ENCODE data around the gene AP2A2. TPM values are rescaled to one million over a fixed set of nuclear protein-coding genes. Genes with fewer than 3 reads are reported as not detected.
A peak's percentile ranks its signal among the peaks of the same experiment; 100 is the strongest.

The AP2A2 gene
- total RNA-seq, 1 donor = 50.7 TPM

DNA sequence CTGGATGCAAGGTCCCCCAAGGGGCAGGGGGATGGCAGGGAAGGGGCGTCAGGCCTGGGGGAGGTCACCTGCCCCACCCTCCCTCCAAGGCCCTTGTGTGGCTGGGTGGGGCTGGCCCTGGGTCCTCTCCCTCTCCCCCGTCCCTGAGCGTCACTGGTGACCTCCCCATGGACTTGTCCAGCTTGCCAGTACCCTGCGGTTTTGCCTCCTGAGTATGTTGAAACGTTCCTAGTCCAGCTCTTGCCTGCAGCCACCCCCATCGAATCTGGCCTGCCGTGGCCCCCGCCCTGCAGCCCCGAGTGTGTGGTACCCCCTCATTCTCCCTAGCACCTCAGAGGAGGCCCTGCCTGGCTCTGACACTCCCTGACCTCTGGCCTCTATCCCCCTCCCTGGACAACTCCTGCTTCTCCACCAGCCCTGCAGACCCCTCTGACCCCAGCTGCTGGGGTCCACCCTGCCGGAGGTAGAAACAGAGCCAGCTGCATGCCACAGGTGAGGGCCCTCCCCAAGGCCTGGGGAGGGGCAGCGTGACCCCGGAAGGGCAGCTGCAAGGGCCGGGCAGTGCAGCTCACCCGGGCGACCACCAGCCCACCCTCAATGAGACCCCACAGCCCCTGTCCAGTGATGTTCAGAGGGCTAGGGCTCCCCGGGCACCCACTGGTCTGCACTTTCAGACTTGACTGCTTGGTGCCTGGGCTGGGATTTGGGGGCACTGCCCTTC, 114.9 kb downstream of the AP2A2 start:
- Histone ChIP-seq H3K4me2 (ENCODE audit: insufficient read depth, low read length) (no peak overlapping the region), H3K27me3 (ENCODE audit: insufficient read depth, low read length) (no peaks in the 10 kb centered on the region), H3K27ac (ENCODE audit: low read depth, low read length) (no peak overlapping the region), H3K79me2 (ENCODE audit: insufficient read depth, low read length) (no peaks in the 10 kb centered on the region), H4K20me1 (ENCODE audit: insufficient read depth, low read length) (no peaks in the 10 kb centered on the region), H3K4me3 (ENCODE audit: insufficient read depth, low read length) (no peak overlapping the region), H3K9me3 (ENCODE audit: low read depth, low read length) (no peaks in the 10 kb centered on the region), H3K4me1 (ENCODE audit: insufficient read depth, low read length) (peaks cover 2% of the 10 kb centered on the region), H3K36me3 (ENCODE audit: insufficient read depth, low read length) (no peaks in the 10 kb centered on the region), H2AFZ (ENCODE audit: low read length) (no peak overlapping the region)
- peak; percentile 96 for DNase-seq (ENCODE audit: insufficient read length, low spot score, missing footprints)
- TF ChIP-seq, protein P1, sequence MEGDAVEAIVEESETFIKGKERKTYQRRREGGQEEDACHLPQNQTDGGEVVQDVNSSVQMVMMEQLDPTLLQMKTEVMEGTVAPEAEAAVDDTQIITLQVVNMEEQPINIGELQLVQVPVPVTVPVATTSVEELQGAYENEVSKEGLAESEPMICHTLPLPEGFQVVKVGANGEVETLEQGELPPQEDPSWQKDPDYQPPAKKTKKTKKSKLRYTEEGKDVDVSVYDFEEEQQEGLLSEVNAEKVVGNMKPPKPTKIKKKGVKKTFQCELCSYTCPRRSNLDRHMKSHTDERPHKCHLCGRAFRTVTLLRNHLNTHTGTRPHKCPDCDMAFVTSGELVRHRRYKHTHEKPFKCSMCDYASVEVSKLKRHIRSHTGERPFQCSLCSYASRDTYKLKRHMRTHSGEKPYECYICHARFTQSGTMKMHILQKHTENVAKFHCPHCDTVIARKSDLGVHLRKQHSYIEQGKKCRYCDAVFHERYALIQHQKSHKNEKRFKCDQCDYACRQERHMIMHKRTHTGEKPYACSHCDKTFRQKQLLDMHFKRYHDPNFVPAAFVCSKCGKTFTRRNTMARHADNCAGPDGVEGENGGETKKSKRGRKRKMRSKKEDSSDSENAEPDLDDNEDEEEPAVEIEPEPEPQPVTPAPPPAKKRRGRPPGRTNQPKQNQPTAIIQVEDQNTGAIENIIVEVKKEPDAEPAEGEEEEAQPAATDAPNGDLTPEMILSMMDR (IDR thresholded peaks at IDR 0.05; ENCODE audit: extremely low read depth, low read depth, low read length) = no peak

DNA sequence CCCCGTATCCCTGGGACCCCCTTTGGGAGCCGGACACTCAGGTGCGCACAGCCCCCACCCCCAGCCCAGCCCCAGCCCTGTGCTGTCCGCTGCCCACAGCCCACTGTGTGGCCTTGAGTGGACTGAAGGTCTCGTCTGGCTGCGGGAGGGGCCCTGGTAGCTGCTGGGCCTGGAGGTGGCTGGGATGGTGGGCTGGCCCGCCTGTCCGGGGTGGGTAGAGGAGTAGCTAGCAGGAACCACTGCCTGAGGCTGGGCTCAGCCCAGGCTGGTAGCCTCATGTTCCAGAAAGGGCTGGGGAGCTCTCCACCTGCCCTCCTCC, 115.4 kb downstream of the AP2A2 start:
- H3K4me2 ChIP-seq (ENCODE audit: insufficient read depth, low read length) = no peak overlapping the region
- no peak overlapping the region for H3K27ac ChIP-seq (ENCODE audit: low read depth, low read length)
- no peak overlapping the region for H3K4me3 ChIP-seq (ENCODE audit: insufficient read depth, low read length)
- peak; percentile 78 for DNase-seq (ENCODE audit: insufficient read length, low spot score, missing footprints)
- no peaks in the 10 kb centered on the region for H3K36me3 ChIP-seq (ENCODE audit: insufficient read depth, low read length)
- H2AFZ ChIP-seq (ENCODE audit: low read length) = no peak overlapping the region
- no peaks in the 10 kb centered on the region for H3K27me3 ChIP-seq (ENCODE audit: insufficient read depth, low read length)
- no peaks in the 10 kb centered on the region for H3K79me2 ChIP-seq (ENCODE audit: insufficient read depth, low read length)
- TF ChIP-seq, protein P1 (IDR thresholded peaks at IDR 0.05; ENCODE audit: extremely low read depth, low read depth, low read length) = no peak
- H3K9me3 ChIP-seq (ENCODE audit: low read depth, low read length) = no peaks in the 10 kb centered on the region
- H4K20me1 ChIP-seq (ENCODE audit: insufficient read depth, low read length) = no peaks in the 10 kb centered on the region
- H3K4me1 ChIP-seq (ENCODE audit: insufficient read depth, low read length) = peaks cover 2% of the 10 kb centered on the region

DNA sequence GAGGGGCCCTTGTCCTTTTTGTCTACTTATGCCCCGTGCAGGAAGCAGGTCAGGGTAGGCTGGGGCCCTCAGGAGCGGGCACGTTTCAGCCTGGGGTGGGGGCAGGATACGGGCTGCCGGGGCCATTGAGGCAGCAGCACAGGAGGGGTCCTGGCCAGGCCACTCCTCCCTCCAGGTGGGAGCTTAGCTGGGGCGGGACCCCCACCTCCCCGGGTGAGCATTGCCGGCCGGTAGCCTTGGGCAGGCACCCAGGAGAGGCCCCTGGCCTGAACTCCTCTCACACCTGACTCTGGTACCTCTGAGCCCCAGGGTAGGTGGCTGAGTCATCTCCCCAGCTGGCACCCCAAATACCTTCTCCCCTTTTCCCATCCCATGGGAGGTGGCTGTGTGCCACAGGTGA, 115.8 kb downstream of the AP2A2 start:
- Histone ChIP-seq H3K4me3 (ENCODE audit: insufficient read depth, low read length) (no peak overlapping the region), H3K9me3 (ENCODE audit: low read depth, low read length) (no peaks in the 10 kb centered on the region)
- peak; percentile 84 for DNase-seq (ENCODE audit: insufficient read length, low spot score, missing footprints)

DNA sequence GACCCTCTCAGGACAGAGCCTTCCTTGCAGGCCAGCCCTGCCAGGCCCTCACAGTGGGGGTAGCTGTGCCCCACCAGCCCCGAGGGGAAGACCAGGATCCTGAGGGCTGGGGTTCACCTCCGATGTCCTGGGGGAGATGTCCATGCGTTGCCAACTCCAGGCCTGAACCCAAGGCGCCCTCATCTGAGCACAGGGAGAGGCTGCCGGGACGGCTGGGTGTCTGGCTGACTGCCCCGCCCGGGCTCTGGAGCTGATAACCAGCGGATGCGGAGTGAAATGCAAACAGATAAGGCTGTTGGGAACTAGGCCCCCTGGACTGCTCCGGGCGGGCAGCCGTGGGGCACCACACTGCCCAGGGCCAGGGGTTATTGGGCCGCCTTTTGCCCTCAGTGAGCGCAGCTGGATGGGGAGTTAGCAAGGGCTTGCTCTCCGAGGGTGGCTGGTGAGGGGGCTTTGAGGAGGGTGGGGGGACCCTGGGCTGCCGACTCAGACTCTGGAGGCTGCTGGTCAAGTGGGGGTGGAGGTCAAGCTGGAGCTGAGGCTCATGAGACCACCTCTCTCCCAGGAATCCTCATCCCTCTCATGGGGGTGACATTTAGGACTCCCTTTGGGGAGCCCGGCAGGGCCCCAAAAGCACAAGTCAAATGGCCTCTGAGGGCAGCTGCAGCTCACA, 116.4 kb downstream of the AP2A2 start:
- Histone ChIP-seq H3K79me2 (ENCODE audit: insufficient read depth, low read length) (no peaks in the 10 kb centered on the region), H3K36me3 (ENCODE audit: insufficient read depth, low read length) (no peaks in the 10 kb centered on the region), H3K4me1 (ENCODE audit: insufficient read depth, low read length) (peaks cover 2% of the 10 kb centered on the region), H3K4me3 (ENCODE audit: insufficient read depth, low read length) (no peak overlapping the region), H4K20me1 (ENCODE audit: insufficient read depth, low read length) (no peaks in the 10 kb centered on the region), H3K4me2 (ENCODE audit: insufficient read depth, low read length) (no peak overlapping the region), H3K27ac (ENCODE audit: low read depth, low read length) (no peak overlapping the region), H3K9me3 (ENCODE audit: low read depth, low read length) (no peaks in the 10 kb centered on the region), H2AFZ (ENCODE audit: low read length) (no peak overlapping the region), H3K27me3 (ENCODE audit: insufficient read depth, low read length) (peaks cover 3% of the 10 kb centered on the region)
- DNase-seq (ENCODE audit: insufficient read length, low spot score, missing footprints) = peak; percentile 81
- TF ChIP-seq, protein P1 (IDR thresholded peaks at IDR 0.05; ENCODE audit: extremely low read depth, low read depth, low read length) = no peak

More for the DNA sequence above, 115.8 kb downstream of the AP2A2 start:
- no peaks in the 10 kb centered on the region for H3K36me3 ChIP-seq (ENCODE audit: insufficient read depth, low read length)
- no peak overlapping the region for H3K4me2 ChIP-seq (ENCODE audit: insufficient read depth, low read length)
- H3K27ac ChIP-seq (ENCODE audit: low read depth, low read length) = no peak overlapping the region
- H3K79me2 ChIP-seq (ENCODE audit: insufficient read depth, low read length) = no peaks in the 10 kb centered on the region
- peaks cover 2% of the 10 kb centered on the region for H3K4me1 ChIP-seq (ENCODE audit: insufficient read depth, low read length)
- H2AFZ ChIP-seq (ENCODE audit: low read length) = no peak overlapping the region
- TF ChIP-seq, protein P1 (IDR thresholded peaks at IDR 0.05; ENCODE audit: extremely low read depth, low read depth, low read length) = no peak
- H3K27me3 ChIP-seq (ENCODE audit: insufficient read depth, low read length) = no peaks in the 10 kb centered on the region
- no peaks in the 10 kb centered on the region for H4K20me1 ChIP-seq (ENCODE audit: insufficient read depth, low read length)
